H54 (cell line): ENCODE data around the gene LATS2.

ENCODE experiments used
- DNase-seq: peaks from one replicate; pipeline ENCODE4 v3.0.0; 2011; ENCODE audit warnings: low spot score, mixed read lengths; ENCODE audit not compliant: insufficient read length
- FAIRE-seq: peaks from 3 replicates; lab custom pipeline; 2011; peaks lifted over from hg19 to GRCh38; lab: Jason Lieb, UNC
- POLR2A ChIP-seq: IDR thresholded peaks from 2 replicates; pipeline ENCODE4 v1.6.1; 2011; ENCODE audit warnings: low read depth, mild to moderate bottlenecking, low read length

LATS2 gene

DNA sequence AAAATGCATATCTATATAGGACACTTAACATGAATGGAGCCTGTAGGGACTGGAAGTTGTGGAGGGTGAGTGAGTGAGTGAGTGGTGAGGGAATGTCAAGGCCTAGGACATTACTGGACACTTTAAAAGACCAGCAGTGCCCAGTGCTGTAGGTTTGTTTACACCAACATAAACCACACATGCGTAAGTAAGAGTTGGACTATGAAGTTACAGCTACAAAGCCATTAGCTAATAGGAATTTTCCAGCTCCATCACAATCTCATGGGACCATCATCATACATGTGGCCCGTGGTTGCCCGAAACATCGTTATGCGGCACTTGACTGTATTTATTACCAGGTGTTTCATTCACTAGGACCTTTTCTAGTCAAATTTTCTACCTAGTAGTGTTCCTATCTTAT lies 49.2 kb downstream of the LATS2 start:
- FAIRE-seq, result no peak
- TF ChIP-seq POLR2A, result no peak
- no peak for DNase-seq

DNA sequence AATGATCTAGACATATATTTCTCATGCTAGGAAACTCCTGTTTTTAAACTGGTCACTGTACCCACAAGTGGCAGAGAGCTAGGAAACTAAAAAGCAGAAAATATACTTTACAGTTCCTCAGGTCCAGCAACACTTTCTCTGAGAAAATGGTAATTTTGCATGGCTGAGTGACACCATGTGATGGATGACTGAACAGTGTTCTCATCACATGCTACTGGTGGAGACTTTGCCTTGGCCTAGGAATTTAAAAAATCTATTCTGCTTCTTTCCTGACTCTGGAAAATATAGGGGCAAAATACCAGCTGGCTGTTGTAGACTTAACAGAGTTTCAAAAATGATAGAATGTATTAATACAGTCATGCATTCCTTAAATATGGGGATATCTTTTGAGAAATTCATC lies 50.0 kb downstream of the LATS2 start:
- no peak for TF ChIP-seq POLR2A
- FAIRE-seq, result no peak
- DNase-seq, result no peak

GRCh38 chr13:21010621-21011020 lies 50.8 kb downstream of the LATS2 start:
- FAIRE-seq, result no peak
- TF ChIP-seq POLR2A, result no peak
- DNase-seq, result no peak

- DNase-seq, result no peak
- no peak for FAIRE-seq
- TF ChIP-seq POLR2A, result no peak
Observed at GRCh38 chr13:21009036-21009435, 52.4 kb downstream of the LATS2 start.

DNA sequence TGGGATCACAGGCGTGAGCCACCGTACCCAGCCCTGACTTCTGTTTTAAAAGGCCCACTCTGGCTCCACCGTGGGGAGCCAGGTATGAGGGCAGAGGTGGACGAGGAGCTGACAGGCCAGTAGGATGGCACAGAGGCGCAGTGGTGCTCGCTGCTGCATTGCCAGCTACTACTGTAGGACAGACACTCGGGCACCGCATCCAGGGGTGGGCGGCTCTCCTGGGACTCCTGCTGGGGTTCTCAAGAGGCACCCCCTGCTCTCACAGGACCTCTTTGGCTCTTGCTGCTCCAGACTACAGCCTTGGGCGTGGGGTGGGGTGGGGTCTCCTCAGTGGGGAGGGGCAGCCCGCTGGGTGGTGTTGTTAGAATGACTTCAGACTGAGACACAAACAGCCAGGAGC lies 53.4 kb downstream of the LATS2 start:
- FAIRE-seq, result no peak
- no peak for TF ChIP-seq POLR2A
- no peak for DNase-seq

DNA sequence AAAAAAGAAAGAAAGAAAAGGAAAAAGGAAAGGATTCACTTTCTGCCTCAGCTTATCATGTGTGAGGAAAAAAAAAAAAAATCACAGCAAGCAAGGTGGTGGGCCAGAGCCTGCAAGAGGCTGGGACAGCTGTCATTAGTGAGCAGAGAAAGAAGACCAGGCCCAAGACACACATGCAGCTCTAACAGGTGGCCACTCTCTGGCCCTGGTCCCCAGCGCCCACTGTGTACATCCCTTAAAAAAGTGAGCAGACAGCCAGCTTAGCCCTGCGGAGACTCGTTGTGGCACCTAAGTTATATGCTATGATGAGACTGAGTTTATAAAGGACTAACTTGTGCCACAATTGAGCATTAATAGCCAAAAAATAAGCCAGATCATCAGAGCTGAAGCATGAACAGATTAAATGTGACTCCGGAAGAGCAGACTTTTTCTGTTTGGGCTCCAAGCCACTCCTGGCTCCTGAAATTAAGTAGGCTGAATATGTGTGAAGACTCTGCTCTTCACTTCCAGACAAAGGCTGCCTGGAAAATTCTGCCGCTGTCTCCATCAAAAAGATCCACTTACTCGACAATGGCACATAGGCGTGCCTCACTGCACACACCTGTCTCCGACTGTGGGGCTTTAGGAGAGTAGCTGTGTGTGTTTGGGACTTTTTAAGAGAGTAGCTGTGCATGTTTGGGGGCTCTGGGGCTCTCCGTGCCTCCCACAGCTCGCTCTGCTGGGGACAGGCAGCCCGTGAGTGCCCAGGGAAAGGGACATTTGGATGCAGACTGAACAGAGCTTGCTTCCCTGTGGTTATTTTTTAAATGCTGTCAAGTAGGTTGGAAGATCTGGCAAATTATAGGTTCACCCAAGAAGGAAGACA lies 55.0 kb downstream of the LATS2 start:
- DNase-seq (no peak), FAIRE-seq (no peak)
- TF ChIP-seq POLR2A, result no peak

DNA sequence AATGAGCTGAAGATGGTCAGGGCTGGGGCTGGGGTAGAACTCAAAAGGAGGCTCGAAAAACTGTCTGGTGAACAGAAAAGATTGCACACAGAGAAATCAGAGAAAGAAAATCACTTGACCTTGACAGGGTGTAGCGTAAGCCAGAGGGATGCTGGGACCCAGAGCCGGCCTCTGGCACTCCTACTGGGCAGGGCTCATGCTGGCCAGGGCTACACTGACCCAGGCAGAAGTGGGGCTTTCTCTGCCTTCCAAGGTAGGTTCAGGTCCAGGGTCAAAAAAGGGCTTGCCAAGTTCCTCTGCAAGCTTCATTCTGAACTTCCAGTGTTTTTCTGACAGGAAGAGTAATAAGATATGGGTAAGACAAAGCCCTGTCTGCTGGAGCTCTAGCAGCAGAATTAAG lies 56.2 kb downstream of the LATS2 start:
- no peak for TF ChIP-seq POLR2A
- FAIRE-seq (no peak), DNase-seq (no peak)

GRCh38 chr13:21001471-21001870 lies 59.9 kb downstream of the LATS2 start:
- TF ChIP-seq POLR2A, result no peak
- FAIRE-seq (no peak), DNase-seq (no peak)

GRCh38 chr13:21000647-21001046 lies 60.7 kb downstream of the LATS2 start:
- FAIRE-seq (no peak), DNase-seq (no peak)
- no peak for TF ChIP-seq POLR2A

DNA sequence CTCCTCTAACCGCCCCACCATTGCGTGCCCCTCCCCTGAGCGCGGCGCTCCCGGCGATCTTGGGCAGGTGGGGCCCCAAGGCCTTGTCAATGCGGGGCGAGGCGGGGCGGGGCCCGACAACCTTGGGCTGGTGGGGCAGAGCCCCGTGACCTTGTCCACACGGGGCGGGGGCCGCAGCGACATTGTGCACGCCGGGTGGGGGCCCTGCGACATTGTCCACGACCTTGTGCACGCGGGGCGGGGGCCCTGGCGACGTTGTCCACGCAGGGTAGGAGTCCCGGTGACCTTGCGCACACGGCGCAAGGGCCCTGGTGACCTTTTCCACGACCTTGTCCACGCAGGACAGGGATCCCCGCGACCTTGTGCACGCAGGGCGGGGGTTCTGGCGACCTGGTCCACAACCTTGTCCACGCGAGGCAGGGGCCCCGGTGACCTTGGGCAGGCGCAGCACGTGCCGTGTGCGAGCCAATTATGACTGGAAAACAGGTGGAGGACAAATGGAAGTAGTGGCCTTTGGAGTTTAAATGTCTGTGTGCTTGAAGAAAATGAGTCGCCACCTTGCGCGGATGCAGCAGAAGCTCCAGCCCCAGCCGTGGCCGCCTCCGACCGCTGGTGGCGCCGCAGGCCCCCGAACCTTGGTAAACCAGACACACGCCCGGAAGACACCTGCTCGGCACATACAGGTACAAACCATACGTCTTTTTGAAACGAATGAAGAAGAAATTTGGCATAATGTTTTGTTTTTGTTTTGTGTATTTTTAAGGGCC lies 62.6 kb downstream of the LATS2 start:
- FAIRE-seq (no peak), DNase-seq (no peak)
- TF ChIP-seq POLR2A, result no peak

- DNase-seq, result peak; percentile 30
- no peak for TF ChIP-seq POLR2A
- FAIRE-seq, result no peak
Observed at GRCh38 chr13:20997301-20998161, 63.9 kb downstream of the LATS2 start.

GRCh38 chr13:20995245-20995838 lies 66.0 kb downstream of the LATS2 start:
- no peak for DNase-seq
- no peak for TF ChIP-seq POLR2A
- FAIRE-seq, result no peak

- FAIRE-seq, result no peak
Observed at GRCh38 chr13:20994441-20994821, 67.0 kb downstream of the LATS2 start.

More at GRCh38 chr13:20994441-20994821, 67.0 kb downstream of the LATS2 start:
- no peak for TF ChIP-seq POLR2A
- DNase-seq, result no peak
